Liver (tissue), 9 donors: ENCODE measurements around the gene HEATR5A. TPM values are rescaled to one million over a fixed set of nuclear protein-coding genes. Genes with fewer than 3 reads are reported as not detected.

ENCODE experiments used
- DNase-seq: peaks from one replicate; pipeline ENCODE4 v3.0.0-alpha.2; 2017; ENCODE audit warnings: low spot score
- H3K27ac ChIP-seq, 2 donors: one replicate each; pipeline ENCODE4 v1.7.0; 2013; ENCODE audit warnings: inconsistent platforms in 2 of 2, low read length in 2 of 2, control low read depth in 1 of 2, low read depth in 1 of 2, mild to moderate bottlenecking in 1 of 2
- H3K27me3 ChIP-seq, 4 donors: one replicate each; pipeline versions ENCODE4 v1.6.1 to v1.7.0; 2013; ENCODE audit warnings: low read length in 3 of 4, inconsistent platforms in 1 of 4, mild to moderate bottlenecking in 1 of 4, moderate library complexity in 1 of 4; ENCODE audit not compliant: control insufficient read depth in 4 of 4, insufficient read depth in 4 of 4
- H3K36me3 ChIP-seq, 4 donors: one replicate each; pipeline versions ENCODE4 v1.6.1 to v1.7.0; 2013; ENCODE audit warnings: low read length in 3 of 4, mild to moderate bottlenecking in 3 of 4, low read depth in 1 of 4, moderate library complexity in 1 of 4; ENCODE audit not compliant: control insufficient read depth in 4 of 4, insufficient read depth in 3 of 4
- H3K4me1 ChIP-seq, 4 donors: one replicate each; pipeline versions ENCODE4 v1.6.1 to v1.7.0; 2013; ENCODE audit warnings: low read length in 3 of 4, mild to moderate bottlenecking in 3 of 4, moderate library complexity in 1 of 4; ENCODE audit not compliant: control insufficient read depth in 4 of 4, insufficient read depth in 4 of 4
- H3K4me3 ChIP-seq, 3 donors: one replicate each; pipeline versions ENCODE4 v1.6.1 to v1.7.0; 2013; ENCODE audit warnings: low read length in 3 of 3, control low read depth in 1 of 3, low read depth in 1 of 3, mild to moderate bottlenecking in 1 of 3
- H3K9ac ChIP-seq, 2 donors: one replicate each; pipeline ENCODE4 v1.7.0; 2013; ENCODE audit warnings: low read length in 2 of 2, mild to moderate bottlenecking in 2 of 2, moderate library complexity in 2 of 2, control low read depth in 1 of 2, low read depth in 1 of 2
- H3K9me3 ChIP-seq, 4 donors: one replicate each; pipeline versions ENCODE4 v1.6.1 to v1.7.0; 2013; ENCODE audit warnings: low read length in 3 of 4; ENCODE audit not compliant: control insufficient read depth in 4 of 4
- ATF3 ChIP-seq: IDR thresholded peaks from 2 replicates; pipeline ENCODE4 v1.6.1; 2016; ENCODE audit warnings: antibody characterized with exemption
- EGR1 ChIP-seq, 2 donors: IDR thresholded peaks; 2 replicates each; pipeline ENCODE4 v1.6.1; 2016 to 2018; ENCODE audit warnings: antibody characterized with exemption in 2 of 2, low read depth in 2 of 2
- FOXA1 ChIP-seq: IDR thresholded peaks from 2 replicates; pipeline ENCODE4 v1.6.1; 2016; ENCODE audit warnings: antibody characterized with exemption
- HNF4A ChIP-seq, 2 donors: conservative IDR thresholded peaks; 2 replicates each; pipeline ENCODE4 v1.6.1; 2016; ENCODE audit warnings: antibody characterized with exemption in 2 of 2, mild to moderate bottlenecking in 2 of 2
- HNF4G ChIP-seq: IDR thresholded peaks from 2 replicates; pipeline ENCODE4 v1.6.1; 2016; ENCODE audit warnings: antibody characterized with exemption
- JUND ChIP-seq, 2 donors: IDR thresholded peaks; 2 replicates each; pipeline ENCODE4 v1.6.1; 2016; ENCODE audit warnings: antibody characterized with exemption in 2 of 2
- MAX ChIP-seq: IDR thresholded peaks from 2 replicates; pipeline ENCODE4 v1.6.1; 2016; ENCODE audit warnings: antibody characterized with exemption
- NR2F2 ChIP-seq: IDR thresholded peaks from 2 replicates; pipeline ENCODE4 v1.6.1; 2016; ENCODE audit warnings: antibody characterized with exemption
- REST ChIP-seq: IDR thresholded peaks from 2 replicates; pipeline ENCODE4 v1.6.1; 2016; ENCODE audit warnings: antibody characterized with exemption, mild to moderate bottlenecking
- SP1 ChIP-seq: IDR thresholded peaks from 2 replicates; pipeline ENCODE4 v1.6.1; 2018; ENCODE audit warnings: antibody characterized with exemption, mild to moderate bottlenecking
- TAF1 ChIP-seq: conservative IDR thresholded peaks from 2 replicates; pipeline ENCODE4 v1.6.1; 2016; ENCODE audit warnings: antibody characterized with exemption, mild to moderate bottlenecking
- YY1 ChIP-seq: IDR thresholded peaks from 2 replicates; pipeline ENCODE4 v1.6.1; 2016; ENCODE audit warnings: antibody characterized with exemption, mild to moderate bottlenecking
- ZBTB33 ChIP-seq: IDR thresholded peaks from 2 replicates; pipeline ENCODE4 v1.6.1; 2016; ENCODE audit warnings: antibody characterized with exemption
- WGBS: extraction: QIAGEN DNeasy Blood & Tissue Kit; methylation state at CpG from one replicate; pipeline ENCODE4 v1.1.7; 2013; 5-methylcytosine and 5-hydroxymethylcytosine counted together
- polyA plus RNA-seq, 2 donors: library from polyadenylated mRNA; stranded (reverse) in 1 of 2; unstranded in 1 of 2; fragments of 200-250 nt in 1 of 2; fragments of >200 nt in 1 of 2; fragmentation: Nextera tagmentation in 1 of 2; extraction: Ambion mirVana in 1 of 2; gene quantifications; one replicate each; pipeline versions ENCODE4 v1.2.1 to v1.2.3, GENCODE V29; 2013 to 2015
- total RNA-seq, 2 donors: library from RNA; depleted of rRNA; stranded (reverse); fragments of >200 nt; gene quantifications; one replicate each; pipeline ENCODE4 v1.2.3, GENCODE V29; 2014
- donor health status: healthy.
- donor health status: healthy.
- donor health status: healthy.
- donor health status: healthy.
- donor health status: healthy.

HEATR5A gene
- total and polyA plus RNA-seq, 4 donors = 7.3 to 22.8 (median 10.1) TPM

- Histone ChIP-seq H3K9me3 (peaks cover 2 to 10% (median 4%) of the 10 kb centered on the region in 4 donors), H3K4me1 (peaks cover 0 to 5% (median 2%) of the 10 kb centered on the region in 4 donors)
- 97% methylated on average over 8 of the region's 8 CpGs for WGBS
These were observed 148.7 kb downstream of the HEATR5A start for GRCh38 chr14:31271648-31272047.

More at GRCh38 chr14:31271648-31272047, 148.7 kb downstream of the HEATR5A start:
- no peak for DNase-seq
- Histone ChIP-seq H3K9ac (no peak overlapping the region), H3K27me3 (no peaks in the 10 kb centered on the region), H3K4me3 (no peak overlapping the region), H3K36me3 (no peaks in the 10 kb centered on the region), H3K27ac (no peak overlapping the region)
- TF ChIP-seq EGR1 (IDR thresholded peaks at IDR 0.05; ENCODE audit: low read depth in 2 of 2) (no peak), ZBTB33 (no peak), REST (no peak), HNF4G (no peak), YY1 (no peak), MAX (no peak), NR2F2 (no peak), HNF4A (conservative IDR thresholded peaks at IDR 0.05) (no peak), TAF1 (no peak), ATF3 (no peak), FOXA1 (no peak), SP1 (no peak), JUND (IDR thresholded peaks at IDR 0.05) (no peak)
